Measurements from ENCODE around the gene TEX14.
A peak's percentile ranks its signal among the peaks of the same experiment; 100 is the strongest.

TEX14 gene

DNA sequence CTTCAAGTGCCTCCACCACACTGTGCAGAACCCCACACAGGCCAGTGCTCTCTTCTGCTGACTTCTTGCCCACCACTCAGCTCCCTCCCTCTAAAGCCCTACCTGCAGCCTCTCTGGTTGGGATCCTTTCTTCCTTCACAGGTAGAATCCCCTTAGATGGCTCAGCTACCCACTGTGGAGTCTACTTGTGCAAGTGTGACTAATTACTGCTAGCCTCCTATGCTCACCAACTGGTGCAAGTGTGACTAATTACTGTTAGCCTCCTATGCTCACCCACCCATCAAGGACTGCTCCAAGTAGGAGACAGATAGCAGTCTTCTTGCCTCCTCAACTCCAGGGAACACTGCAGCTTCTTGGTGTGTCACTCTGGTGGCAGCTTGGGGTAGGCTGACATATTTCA, 43.6 kb downstream of the TEX14 start:
- no peak for DNase-seq

DNA sequence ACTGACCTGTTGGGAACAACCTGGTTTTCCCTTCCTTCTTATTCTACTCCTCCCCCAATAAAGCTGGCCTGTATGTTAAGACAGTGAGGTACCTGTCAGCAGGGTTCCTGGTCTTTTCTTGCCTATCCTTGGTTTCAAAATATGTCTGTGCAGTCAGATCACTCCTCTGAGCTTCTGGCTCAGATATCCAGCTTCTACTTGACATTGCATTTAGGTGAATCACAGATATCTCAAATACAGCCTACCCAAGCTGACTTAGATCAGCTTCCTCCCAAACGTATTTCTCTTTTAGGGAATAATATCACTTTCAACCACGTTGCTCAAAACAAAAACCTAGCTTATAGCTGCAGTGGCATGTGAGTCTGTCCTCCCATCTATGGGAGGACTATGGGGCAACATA, 48.7 kb downstream of the TEX14 start:
- no peak for DNase-seq

DNA sequence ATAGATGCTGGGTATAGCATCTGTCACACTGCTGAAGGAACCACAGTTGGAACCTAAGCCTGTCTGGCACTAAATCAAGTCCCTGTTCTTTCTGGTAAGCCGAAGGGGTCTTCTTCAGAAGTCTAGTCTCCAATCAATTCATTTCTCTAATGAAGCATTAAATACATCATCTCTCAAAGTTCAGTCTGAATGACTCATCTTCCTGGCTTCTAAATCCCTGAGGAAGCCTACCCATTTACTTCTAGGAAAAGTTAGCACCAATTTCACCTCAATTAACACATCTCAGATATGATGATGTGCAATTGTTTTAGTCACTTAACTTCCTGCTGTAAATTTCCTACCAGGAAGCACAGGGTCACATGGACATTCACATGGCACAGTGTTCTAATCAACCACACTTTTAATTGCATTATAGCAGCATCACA, 49.9 kb downstream of the TEX14 start:
- DNase-seq: no peak

DNA sequence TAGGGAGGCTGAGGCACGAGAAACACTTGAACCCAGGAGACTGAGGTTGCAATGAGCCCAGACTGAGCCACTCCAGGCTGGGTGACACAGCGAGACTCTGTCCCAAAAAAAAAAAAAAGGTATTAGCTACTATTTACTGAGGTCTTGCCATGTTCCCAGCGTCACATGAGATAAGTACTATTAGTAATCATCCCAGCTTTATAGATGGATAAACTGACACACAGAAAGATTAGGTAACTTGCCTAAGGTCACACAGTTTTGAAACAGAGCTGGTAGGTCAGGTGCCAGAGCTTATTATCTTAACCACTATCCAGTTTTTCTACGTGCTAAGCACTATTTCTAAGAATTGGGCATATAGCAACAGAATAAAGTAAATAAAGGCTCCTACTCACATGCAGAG, 51.6 kb downstream of the TEX14 start:
- no peak for DNase-seq

DNA sequence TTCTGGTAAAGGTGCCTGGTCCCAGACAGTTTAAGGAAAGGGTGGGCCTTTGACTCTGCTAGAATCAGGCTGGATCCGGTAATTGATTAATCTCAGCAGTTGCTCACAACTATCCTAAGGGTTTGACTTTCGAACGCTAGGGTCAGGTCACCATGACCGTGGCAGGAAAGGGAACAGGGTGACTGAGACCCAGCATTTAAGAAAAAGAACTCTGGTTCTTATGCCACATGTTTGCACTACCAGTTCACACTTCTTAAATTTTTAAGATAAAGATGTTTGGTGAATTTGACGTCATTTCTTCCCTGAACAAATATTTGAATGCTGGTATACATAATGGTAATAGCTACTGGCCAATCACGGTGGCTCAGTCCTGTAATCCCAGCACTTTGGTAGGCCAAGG, 52.2 kb downstream of the TEX14 start:
- DNase-seq: no peak

DNA sequence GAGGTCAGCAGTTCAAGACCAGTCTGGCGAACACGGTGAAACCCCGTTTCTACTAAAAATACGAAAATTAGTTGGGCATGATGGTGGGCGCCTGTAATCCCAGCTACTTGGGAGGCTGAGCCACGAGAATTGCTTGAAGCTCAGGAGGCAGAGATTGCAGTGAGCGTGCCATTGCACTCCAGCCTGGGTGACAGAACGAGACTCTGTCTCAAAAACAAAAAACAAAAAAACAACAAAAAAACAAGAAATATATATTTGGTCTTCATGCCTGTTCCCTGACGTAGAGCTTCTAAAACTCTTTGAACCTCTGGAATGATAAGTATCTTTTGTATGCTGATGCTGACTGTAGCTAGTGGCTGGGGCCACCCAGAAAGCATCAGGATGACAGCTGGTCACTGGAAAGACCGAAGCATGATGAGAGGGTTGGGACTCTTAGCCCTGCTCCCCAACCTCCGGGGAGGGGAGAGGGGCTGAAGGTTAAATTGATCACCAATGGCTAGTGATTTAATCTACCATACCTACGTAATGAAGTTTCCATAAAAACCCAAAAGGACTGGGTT, 54.8 kb downstream of the TEX14 start:
- DNase-seq: no peak

DNA sequence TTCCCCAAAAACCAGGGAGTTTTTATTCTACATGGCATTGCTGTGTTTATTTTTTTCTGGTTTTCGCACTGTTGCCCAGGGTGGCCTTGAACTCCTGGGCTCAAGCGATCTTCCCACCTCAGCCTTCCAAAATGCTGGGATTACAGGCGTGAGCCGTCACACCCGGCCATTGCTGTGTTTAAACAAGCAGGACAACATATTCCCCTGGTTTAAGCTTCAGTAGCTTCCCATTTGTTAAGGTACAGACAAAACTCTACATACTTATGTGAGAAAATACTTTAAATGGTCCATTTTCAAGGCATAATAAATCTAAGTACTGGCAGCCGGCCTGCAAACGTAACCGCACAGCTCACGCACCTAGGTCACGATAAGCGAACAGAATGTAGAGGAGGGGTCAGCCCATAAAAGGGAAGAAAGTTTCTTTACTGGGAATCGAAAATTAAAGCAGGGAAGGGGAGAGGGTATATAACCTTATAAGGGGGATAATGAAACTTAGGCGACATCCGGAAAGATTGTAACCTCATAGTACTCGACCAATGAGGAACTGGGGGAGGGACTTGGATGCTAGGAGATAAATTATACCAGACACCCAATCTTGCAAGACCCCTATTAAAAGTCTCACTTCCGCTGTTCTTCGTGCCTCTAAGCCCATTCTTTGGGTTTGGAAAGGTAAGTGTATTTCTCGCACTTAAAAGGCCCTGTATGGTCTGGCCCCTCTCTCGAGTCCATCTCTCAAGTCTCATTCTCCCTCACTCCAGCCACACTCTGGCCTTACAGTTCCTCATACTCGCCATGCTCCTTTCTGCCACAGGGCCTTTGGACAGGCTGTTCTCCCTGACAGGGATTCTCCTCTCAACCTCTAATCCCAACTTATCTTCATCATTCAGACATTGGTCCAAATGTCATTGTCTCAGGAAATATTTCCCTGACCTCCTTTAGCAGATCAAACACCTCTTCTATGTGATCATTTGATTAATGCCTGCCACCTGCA, 59.2 kb downstream of the TEX14 start:
- DNase-seq: no peak

DNA sequence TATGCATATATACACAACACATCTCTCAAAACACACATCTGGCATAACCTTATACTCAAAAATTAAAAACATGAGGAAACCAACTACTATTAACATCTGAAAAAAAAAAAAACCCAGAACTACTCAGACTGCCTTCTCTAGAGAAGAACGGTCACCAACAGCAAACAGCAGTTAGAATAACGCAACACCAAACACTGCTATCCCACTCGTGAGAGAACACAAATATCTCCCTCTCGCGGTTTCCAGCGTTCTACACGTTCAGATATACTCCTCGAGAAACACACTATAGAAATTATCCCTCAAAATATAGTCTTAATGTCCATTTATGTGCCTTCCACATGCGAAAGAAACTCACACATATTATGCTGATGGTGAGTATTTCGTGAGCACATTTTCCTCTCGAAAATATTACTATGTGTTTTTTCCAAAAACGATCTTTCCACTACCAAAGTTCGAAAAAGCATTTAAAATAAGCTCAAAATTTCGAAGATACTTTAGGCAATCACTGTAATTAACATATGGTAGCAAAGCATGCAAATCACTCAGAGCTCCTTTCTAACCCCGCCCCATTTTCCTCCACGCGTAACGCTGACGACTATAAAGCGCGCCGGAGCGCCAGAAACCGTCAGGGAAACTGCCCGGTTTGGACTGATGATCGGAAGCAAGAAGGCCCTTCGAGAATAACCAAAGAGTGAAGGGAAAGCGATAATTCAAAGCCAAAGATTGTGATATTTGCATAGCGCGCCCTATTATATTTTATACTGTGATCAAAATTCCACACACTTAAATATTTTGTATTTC, 60.1 kb downstream of the TEX14 start:
- DNase-seq: peak; percentile 99

DNA sequence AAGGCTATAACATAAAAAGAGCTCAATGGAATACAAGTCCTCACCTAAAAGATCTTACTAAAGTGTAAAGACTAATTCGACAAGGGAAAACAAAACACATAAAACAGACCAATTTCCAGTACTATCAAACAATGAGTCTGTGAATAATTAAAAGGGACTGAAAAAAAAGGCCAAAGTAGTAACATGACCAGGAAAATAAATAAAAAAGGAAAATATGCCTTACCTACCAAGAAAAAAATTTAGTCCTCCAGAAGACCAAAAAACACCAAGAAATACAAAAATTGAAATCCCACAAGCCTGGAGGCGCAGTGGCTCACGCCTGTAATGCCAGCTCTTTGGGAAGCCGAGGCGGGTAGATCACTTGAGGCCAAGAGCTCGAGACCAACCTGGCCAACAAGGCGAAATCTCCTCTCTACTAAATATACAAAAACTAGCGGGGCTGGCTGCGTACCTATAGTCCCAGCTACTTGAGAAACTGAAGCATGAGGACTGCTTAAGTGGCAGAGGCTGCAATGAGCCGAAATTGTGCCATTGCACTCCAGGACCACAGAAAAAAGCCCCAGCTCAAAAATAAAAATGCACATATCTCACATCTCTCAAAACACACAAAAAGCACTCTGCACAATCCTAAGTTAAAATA, 60.8 kb downstream of the TEX14 start:
- DNase-seq: no peak

DNA sequence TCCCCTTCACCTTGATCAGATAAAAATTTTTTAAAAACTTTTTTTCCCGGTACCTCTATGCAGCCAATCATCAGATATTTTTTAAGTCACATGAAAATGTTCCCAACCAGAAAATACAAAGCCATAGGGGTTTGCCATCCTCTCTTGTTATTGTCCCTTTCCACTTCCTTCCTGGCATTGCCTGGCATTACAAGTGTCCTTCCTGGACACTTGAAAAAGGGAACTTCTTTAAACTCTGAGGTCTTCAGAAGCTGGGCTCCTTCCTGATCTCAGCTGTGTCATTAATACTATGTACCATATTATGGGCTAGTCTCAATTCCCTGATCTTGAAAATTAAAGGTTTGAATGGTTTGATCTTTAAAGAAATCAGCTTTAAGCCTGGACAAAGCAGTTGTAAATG, 64.9 kb downstream of the TEX14 start:
- DNase-seq: no peak

DNA sequence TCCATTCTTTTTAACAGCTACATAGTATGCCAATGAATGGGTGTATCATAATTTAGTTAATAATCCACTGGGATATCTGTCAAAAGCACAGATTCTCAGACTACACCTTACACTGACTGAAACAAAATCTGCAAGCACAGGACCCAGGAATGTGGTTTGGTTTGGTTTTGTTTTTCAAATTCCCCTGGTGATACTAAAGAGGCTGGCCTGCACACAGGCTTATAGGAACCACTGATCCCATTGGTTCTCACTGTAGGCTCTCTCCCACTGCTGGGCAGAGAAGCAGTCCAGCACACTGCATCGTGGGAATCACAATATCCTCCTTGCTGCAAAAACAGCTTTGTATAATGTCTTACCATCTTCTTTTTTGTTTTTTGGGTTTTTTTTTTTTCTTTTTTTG, 67.1 kb downstream of the TEX14 start:
- DNase-seq: no peak

DNA sequence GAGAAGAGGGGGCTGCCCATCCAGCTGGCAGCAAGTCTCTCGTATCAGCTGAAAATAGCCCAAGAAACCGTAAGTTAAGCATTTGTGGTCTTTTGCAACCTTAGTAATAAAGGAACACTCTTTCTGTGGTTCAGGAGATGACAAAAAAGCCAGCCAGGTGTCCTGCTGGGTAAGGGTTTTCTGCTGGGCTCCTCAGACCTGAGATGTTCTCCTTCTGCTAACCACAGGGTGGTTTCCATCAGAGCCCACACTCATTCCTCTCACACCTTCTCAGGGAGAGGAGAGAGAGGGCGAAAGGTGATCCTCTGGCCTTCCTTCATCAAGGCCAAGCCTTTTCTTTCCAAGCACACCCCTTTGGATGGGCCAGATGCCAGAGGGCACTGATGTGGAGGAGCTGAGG, 70.7 kb downstream of the TEX14 start:
- DNase-seq: no peak

DNA sequence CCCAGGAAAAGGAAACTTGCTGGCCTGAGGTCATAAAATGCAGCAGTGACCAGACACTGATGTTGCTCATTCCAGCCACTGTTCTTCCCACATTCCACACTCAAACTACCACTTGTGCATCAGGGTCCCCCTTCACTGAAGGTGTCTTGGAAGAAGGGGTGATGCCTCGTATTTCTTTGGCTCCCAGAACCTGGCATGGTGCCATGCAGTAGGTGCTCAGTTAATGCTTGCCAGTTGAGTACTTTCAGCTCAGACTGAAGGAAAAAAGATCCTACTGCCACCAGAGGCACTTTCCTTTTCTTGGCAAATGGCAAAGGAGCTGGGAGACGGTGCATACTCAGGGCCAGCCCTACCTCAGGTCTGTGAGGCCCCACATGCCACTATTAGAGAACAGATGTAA, 73.5 kb downstream of the TEX14 start:
- no peak for DNase-seq

DNA sequence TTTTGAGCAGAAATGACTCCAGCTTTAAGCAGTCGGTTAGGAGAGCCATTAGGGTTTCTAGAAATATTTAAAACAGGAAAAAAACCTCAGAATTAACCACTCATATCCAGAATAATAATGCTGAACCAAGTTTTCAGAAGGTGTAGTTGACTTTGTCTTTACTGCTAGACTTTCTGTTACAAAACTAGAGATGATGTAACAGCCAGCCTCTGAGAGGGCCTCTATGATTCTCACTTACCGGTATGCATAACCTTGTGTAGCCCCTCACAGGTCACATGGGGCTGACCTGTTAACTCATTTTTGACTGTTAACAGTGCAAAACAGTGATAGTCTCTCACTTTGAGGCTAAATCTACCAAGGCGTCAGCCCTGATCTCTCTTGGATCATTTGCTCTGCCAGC, 74.3 kb downstream of the TEX14 start:
- DNase-seq: no peak

DNA sequence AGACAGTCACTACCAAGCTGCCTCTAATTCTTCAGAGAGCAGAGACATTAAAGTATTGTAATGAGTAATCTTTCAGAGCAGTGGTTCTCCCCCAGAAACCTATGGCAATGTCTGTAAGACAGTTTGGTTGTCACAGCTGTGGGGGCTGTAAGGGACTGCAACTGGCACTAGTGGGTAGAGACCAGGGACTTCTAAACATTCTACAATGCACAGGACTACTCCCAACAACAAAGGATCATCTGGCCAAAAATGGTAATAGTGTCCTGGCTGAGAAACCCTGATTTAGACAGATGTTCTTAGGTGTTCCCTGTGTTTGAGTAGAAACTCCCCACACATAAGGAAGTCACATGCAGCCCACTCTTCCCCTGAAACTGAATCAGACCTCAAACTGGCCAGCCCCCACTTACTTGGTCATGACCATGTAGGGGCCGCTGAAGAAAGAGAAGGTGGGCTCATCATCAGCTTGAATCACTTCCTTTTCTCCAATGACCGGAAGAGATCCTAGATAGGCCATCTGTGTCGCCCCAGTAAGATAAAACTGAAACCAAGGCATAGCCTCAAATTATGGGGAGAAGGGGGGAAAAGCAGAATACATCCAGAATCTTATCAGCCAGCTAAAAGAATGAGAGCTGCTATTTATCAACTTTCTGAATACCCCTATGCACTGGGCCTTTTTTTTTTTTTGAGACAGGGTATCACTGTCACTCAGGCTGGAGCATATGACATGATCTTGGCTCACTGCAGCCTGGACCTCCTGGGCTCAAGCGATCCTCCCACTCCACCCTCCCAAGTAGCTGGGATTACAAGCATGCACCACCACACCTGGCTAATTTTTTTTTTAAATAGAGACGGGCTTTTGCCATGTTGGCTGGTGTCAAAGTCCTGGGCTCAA, 75.8 kb downstream of the TEX14 start:
- DNase-seq: no peak

DNA sequence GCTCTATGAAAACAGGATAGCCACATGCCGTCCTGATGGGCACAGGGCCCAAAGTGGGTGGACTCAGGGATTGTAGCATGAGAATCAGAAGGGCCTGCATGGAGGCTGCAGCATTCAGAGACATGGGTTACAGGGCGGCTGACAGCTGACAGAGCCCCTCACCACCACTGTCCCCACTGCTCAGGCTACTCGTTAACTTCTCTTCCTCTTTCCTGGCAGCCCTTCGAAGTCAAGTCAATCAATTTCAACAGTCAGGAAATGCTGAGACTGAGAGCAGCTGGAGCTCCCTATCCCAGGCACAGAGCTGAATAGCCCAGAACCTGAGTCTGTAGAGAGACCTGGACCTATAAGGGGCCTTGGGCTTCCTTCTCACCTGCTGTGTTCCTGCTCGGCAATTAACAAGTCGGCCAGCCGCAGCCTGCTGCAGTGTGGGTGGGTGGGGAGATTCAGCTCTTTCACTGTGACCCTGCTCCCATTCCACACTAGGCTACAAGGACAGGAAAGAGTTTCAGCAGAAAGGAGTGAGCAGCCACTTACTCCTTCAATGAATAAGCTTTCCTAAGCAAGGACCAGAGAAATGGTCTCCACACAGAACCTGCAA, 76.9 kb downstream of the TEX14 start:
- no peak for DNase-seq

DNA sequence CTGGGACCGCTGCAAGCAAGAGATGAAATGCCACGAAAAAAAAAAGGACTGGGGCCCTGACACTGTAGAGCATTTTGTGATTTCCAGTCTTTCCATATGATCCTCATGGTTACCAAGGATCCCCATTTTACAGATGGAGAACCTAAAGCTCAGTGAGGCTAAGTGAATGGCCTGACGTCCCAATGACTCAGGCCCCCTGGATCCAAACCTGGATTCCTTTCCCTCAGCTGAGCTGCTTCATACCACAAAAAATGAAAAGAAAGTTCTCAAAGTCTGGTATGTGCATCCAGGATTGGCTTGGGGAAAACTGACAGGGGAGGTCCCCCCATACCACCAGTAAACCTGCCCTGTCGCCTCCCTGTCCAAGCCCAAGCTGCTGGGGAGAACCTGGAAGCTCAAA, 80.5 kb downstream of the TEX14 start:
- no peak for DNase-seq

DNA sequence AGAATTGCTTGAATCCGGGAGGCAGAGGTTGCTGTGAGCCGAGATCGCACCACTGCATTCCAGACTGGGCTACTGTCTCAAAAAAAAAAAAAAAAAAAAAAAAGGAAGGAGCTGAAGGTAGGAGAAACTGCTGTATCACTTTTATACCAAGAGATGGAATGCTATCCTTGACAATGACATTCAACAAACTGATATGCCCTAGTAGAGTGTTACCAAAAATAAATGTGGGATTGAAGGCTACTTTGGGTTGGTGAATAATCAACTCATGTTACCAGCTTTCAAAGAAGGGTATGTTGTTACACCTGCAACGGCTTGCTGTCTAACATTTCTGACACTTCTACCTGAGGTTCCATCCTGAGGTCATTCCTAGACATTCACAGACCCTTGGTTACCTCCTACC, 84.9 kb downstream of the TEX14 start:
- no peak for DNase-seq

DNA sequence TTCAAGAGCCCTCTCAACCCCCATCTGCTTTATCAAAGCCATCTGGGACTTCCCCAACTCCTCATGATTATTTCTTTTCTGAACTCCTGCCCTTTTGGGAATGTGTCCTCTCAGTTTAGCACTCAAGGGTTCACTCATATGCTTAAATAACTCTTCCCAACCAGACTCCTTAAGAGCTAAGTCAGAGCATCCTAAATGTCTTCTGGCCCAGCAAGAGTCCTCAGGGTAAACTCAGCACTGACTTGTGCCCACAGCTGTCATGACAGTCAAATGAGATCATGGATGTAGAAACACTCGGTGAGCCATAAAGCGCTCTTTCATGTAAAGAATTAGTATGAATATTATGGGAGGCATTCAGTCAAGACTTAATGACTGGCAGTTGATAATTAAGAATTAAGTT, 85.9 kb downstream of the TEX14 start:
- no peak for DNase-seq

DNA sequence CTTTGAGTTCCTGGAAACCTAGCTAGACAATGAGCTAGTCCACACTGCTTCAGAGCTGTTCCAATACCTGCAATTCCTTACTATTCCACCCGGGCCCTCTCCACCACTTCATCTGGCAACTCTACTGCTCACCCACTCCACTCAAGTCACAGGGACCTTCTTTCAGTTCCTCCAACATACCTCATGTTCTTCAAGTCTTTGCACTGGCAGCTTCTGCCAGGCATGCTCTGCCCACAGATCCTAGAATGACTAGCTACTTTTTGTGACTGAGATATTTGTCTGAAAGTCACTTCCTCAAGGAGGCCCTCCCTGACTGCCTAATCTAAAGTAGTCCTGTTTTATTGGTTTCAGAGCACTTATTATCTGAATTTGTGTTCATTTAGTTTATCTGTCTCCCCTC, 86.4 kb downstream of the TEX14 start:
- DNase-seq: no peak

DNA sequence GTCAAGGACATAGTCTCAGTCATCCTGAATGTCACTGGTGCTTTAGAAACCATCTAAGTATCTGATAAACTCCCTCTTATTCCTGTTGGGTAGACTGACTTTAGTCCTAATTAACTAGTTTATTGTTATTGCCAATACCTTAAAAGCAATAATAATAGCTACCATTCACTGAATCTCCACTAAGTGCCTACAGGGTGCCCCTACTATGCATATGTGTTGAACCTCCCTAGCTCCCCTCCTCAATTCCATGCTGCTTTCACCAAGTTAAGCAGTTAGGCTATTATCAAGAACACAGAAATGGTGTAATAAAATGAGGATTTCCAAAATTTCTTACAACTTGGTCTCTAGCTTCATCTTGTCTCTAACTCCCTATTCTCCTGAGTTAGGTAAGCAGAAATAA, 89.9 kb downstream of the TEX14 start:
- no peak for DNase-seq

DNA sequence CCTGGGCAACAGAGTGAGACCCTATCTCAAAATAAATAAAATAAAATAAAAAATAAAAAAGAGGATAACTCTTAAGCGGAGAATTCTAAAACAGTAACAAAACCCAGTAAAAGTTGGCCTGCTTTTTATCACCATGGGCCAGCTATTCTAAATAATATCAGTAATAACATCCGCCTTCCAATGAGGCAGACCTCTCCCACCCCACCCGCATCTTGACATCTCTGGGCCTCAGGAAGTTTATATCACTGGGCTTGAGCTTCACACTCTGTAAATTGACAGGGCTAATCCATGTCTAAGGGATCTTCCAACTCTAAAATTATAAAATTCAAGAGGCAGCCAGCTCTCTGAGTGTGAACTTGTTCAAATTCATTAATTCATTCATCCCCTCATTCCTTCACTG, 94.5 kb downstream of the TEX14 start:
- DNase-seq: no peak
